MM.1S (cell line): ENCODE data around the gene GNAQ.

Experiments
- EZH2phosphoT487 ChIP-seq: fragments of 300-600 bp; sonication (generic); IDR thresholded peaks from 2 replicates; pipeline ENCODE4 v1.6.1; 2018; ENCODE audit warnings: antibody characterized with exemption, low read length
- TF ChIP-seq, protein P1 (sequence below): fragments of 300-600 bp; sonication (generic); IDR thresholded peaks from 2 replicates; pipeline ENCODE4 v1.5.1; 2016; ENCODE audit warnings: antibody characterized with exemption, low read length, mixed read lengths

DNA sequence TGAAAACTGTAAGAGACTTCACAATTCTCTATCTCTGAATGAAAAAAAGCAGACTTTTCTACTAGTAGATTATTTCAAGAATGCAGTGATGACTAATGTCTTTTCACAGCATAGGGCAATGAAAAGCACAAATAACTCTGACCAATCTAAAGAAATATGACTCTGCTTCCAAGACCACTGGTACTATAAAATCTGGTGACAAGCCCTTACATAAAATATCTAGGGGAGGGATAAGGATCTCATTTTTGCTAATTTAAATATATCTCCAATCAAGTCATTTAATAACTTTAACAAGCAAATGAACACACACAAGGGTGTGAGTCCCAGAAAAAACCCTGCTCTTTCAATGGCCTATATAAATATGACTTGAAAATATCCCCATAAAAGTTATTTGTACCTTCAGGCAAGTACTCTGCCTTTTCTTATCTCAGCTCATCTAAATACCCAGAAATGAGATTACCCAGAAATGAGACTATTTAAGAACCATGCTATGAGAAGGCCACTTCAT, 105.2 kb downstream of the GNAQ start:
- TF ChIP-seq, protein P1, sequence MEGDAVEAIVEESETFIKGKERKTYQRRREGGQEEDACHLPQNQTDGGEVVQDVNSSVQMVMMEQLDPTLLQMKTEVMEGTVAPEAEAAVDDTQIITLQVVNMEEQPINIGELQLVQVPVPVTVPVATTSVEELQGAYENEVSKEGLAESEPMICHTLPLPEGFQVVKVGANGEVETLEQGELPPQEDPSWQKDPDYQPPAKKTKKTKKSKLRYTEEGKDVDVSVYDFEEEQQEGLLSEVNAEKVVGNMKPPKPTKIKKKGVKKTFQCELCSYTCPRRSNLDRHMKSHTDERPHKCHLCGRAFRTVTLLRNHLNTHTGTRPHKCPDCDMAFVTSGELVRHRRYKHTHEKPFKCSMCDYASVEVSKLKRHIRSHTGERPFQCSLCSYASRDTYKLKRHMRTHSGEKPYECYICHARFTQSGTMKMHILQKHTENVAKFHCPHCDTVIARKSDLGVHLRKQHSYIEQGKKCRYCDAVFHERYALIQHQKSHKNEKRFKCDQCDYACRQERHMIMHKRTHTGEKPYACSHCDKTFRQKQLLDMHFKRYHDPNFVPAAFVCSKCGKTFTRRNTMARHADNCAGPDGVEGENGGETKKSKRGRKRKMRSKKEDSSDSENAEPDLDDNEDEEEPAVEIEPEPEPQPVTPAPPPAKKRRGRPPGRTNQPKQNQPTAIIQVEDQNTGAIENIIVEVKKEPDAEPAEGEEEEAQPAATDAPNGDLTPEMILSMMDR = no peak
- TF ChIP-seq EZH2phosphoT487 = no peak
